Fibroblast of lung (primary cell): Measurements from ENCODE around the gene PFDN2. TPM values are rescaled to one million over a fixed set of nuclear protein-coding genes. Genes with fewer than 3 reads are reported as not detected.

ENCODE experiments used
- DNase-seq, 2 donors: peaks; one replicate each; pipeline versions ENCODE4 v3.0.0 to v3.0.0-alpha.2; 2010; ENCODE audit warnings: low read depth in 2 of 2
- H2AFZ ChIP-seq: 2 replicates; pipeline ENCODE4 v1.5.1; 2012; ENCODE audit warnings: low read length, control low read depth, inconsistent platforms
- H3K27ac ChIP-seq: 2 replicates; pipeline ENCODE4 v1.5.1; 2011; ENCODE audit warnings: low read length, control low read depth; ENCODE audit not compliant: insufficient read depth
- H3K27me3 ChIP-seq: 2 replicates; pipeline ENCODE4 v1.5.1; 2011; ENCODE audit warnings: mild to moderate bottlenecking, low read length; ENCODE audit not compliant: control insufficient read depth, insufficient read depth
- H3K36me3 ChIP-seq: 2 replicates; pipeline ENCODE4 v1.5.1; 2011; ENCODE audit warnings: low read length; ENCODE audit not compliant: control insufficient read depth, insufficient read depth
- H3K4me1 ChIP-seq: 2 replicates; pipeline ENCODE4 v1.5.1; 2011; ENCODE audit warnings: low read length; ENCODE audit not compliant: control insufficient read depth, insufficient read depth; ENCODE audit errors: extremely low read depth
- H3K4me2 ChIP-seq: 2 replicates; pipeline ENCODE4 v1.5.1; 2011; ENCODE audit warnings: low read length, control low read depth; ENCODE audit not compliant: insufficient read depth; ENCODE audit errors: extremely low read depth
- H3K4me3 ChIP-seq, 4 experiments: fragments of 200-600 bp in 1 of 4; sonication (generic) in 1 of 4; replicated peaks in 1 of 4; 2 replicates each; pipeline ENCODE4 v1.5.1; 2011 to 2016; ENCODE audit warnings: low read length in 4 of 4, low read depth in 3 of 4, mild to moderate bottlenecking in 3 of 4, control low read depth in 2 of 4, inconsistent platforms in 1 of 4, mixed read lengths in 1 of 4; ENCODE audit not compliant: insufficient read depth in 1 of 4; ENCODE audit errors: control extremely low read depth in 1 of 4
- H3K79me2 ChIP-seq: 2 replicates; pipeline ENCODE4 v1.5.1; 2012; ENCODE audit warnings: mild to moderate bottlenecking, low read length, inconsistent platforms; ENCODE audit not compliant: control insufficient read depth, insufficient read depth
- H3K9ac ChIP-seq: 2 replicates; pipeline ENCODE4 v1.5.1; 2011; ENCODE audit warnings: mild to moderate bottlenecking, low read length, control low read depth; ENCODE audit not compliant: insufficient read depth
- H3K9me3 ChIP-seq: 2 replicates; pipeline ENCODE4 v1.5.1; 2012; ENCODE audit warnings: low read depth, low read length; ENCODE audit not compliant: control insufficient read depth, insufficient read depth
- H4K20me1 ChIP-seq: 2 replicates; pipeline ENCODE4 v1.5.1; 2011; ENCODE audit warnings: low read length; ENCODE audit not compliant: control insufficient read depth, insufficient read depth; ENCODE audit errors: extremely low read depth
- EZH2 ChIP-seq: IDR thresholded peaks from 2 replicates; pipeline ENCODE4 v1.5.1; 2012; ENCODE audit warnings: low read length, control low read depth, mild to moderate bottlenecking; ENCODE audit errors: missing control alignments
- polyA plus RNA-seq, 2 donors: library from polyadenylated mRNA; depleted of rRNA in 1 of 2; stranded (reverse) in 1 of 2; unstranded in 1 of 2; fragments of >200 nt; gene quantifications; 2 replicates each; pipeline ENCODE4 v1.2.1, GENCODE V29; 2011 to 2012; ENCODE audit warnings: missing spikeins in 1 of 2
- total RNA-seq: library from RNA; depleted of rRNA; stranded (reverse); fragments of >200 nt; gene quantifications from 2 replicates; pipeline ENCODE4 v1.2.1, GENCODE V29; 2014
- TF ChIP-seq, protein P1 (sequence below), 2 donors: IDR thresholded peaks in 1 of 2; conservative IDR thresholded peaks in 1 of 2; 1 replicate in 1 of 2; 2 replicates in 1 of 2; pipeline ENCODE4 v1.5.1; 2011 to 2012; ENCODE audit warnings: low read length in 2 of 2, control low read depth in 1 of 2, inconsistent platforms in 1 of 2, low read depth in 1 of 2, mild to moderate bottlenecking in 1 of 2

PFDN2 gene
- total and polyA plus RNA-seq, 2 donors (not counting 1 experiment from before 2014, with no cell fraction given): 39.6 to 145 TPM

DNA sequence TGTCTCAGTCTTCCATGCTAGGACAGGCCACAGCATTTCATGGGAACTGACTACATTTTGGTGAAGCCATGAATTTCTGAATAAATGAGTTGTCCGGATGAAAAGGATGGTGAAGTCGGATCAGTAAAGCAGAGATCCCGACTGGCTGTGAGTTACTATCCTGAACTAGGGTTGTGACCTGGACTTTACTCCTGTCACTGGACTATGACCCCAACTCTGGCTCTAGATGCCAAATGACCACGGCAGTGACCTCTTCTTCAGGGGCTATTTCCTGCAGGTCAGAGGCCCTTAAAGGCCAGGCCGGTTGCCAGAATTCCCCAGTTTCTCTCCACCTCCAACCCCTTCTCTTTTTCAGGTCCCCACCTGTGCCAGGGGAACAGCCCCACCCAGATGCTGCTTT lies 26.7 kb downstream of the PFDN2 start:
- TF ChIP-seq, protein P1, sequence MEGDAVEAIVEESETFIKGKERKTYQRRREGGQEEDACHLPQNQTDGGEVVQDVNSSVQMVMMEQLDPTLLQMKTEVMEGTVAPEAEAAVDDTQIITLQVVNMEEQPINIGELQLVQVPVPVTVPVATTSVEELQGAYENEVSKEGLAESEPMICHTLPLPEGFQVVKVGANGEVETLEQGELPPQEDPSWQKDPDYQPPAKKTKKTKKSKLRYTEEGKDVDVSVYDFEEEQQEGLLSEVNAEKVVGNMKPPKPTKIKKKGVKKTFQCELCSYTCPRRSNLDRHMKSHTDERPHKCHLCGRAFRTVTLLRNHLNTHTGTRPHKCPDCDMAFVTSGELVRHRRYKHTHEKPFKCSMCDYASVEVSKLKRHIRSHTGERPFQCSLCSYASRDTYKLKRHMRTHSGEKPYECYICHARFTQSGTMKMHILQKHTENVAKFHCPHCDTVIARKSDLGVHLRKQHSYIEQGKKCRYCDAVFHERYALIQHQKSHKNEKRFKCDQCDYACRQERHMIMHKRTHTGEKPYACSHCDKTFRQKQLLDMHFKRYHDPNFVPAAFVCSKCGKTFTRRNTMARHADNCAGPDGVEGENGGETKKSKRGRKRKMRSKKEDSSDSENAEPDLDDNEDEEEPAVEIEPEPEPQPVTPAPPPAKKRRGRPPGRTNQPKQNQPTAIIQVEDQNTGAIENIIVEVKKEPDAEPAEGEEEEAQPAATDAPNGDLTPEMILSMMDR (conservative IDR thresholded peaks at IDR 0.05 in 1 of 2, IDR thresholded peaks at IDR 0.05 in 1 of 2; ENCODE audit: low read depth in 1 of 2, low read length in 2 of 2): no peak
- TF ChIP-seq EZH2: no peak
- Histone ChIP-seq H3K4me2 (no peak overlapping the region), H3K9ac (no peak overlapping the region), H4K20me1 (no peaks in the 10 kb centered on the region), H3K79me2 (no peaks in the 10 kb centered on the region), H3K9me3 (no peaks in the 10 kb centered on the region), H3K27me3 (no peaks in the 10 kb centered on the region), H3K27ac (no peak overlapping the region), H3K36me3 (no peaks in the 10 kb centered on the region), H2AFZ (no peak overlapping the region), H3K4me1 (peaks cover 6% of the 10 kb centered on the region), H3K4me3 (no peak overlapping the region)
- no peak for DNase-seq

DNA sequence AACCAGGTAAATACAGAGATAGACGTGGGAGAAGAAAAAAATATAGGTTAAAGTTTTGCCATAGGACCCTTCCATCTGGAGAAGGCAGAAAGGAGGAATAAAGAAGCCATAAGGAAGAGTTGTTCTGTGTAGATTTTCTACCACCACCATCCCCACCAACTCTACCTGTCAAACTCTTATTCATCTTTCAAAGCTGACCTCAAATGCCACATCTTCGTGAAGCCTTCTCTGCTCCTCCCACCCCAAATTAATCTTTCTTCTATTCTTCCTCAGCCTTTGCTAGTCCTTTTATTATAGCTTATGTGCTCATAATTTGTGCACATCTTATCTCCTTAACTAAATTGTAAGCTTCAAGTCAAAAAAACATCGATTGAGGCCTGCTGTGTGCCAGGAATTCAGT lies 27.2 kb downstream of the PFDN2 start:
- Histone ChIP-seq H2AFZ (no peak overlapping the region), H3K9ac (no peak overlapping the region), H4K20me1 (no peaks in the 10 kb centered on the region), H3K4me2 (no peak overlapping the region), H3K27me3 (no peaks in the 10 kb centered on the region), H3K4me3 (no peak overlapping the region), H3K4me1 (peaks cover 6% of the 10 kb centered on the region), H3K9me3 (no peaks in the 10 kb centered on the region), H3K36me3 (no peaks in the 10 kb centered on the region), H3K79me2 (no peaks in the 10 kb centered on the region), H3K27ac (no peak overlapping the region)
- TF ChIP-seq, protein P1 (conservative IDR thresholded peaks at IDR 0.05 in 1 of 2, IDR thresholded peaks at IDR 0.05 in 1 of 2; ENCODE audit: low read depth in 1 of 2, low read length in 2 of 2): no peak
- no peak for TF ChIP-seq EZH2
- no peak for DNase-seq

DNA sequence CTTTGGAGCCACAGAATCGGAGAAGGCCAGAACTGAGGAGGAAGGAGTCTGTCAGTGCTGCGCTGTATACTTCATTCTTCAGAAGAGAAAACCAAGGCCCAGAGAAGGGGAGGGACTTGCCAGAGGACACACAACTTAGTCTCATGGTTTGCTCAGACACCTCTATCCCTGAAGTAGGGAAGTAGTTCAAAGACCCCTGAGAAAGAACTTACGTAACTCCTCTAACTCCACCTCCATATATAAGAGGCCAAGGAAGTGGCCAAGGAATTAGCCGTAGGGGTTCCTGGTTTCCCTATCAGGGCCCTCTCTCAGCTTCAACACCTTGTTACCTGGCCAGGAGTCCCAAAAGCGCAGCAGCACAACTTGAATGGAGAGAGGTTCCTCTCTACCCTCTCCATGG lies 27.9 kb downstream of the PFDN2 start:
- Histone ChIP-seq H3K36me3 (no peaks in the 10 kb centered on the region), H3K4me3 (no peak overlapping the region), H3K27me3 (no peaks in the 10 kb centered on the region), H2AFZ (no peak overlapping the region), H3K4me2 (no peak overlapping the region), H3K4me1 (peaks cover 9% of the 10 kb centered on the region), H3K9ac (no peak overlapping the region), H3K9me3 (no peaks in the 10 kb centered on the region), H4K20me1 (no peaks in the 10 kb centered on the region), H3K27ac (no peak overlapping the region), H3K79me2 (no peaks in the 10 kb centered on the region)
- no peak for DNase-seq
- TF ChIP-seq EZH2: no peak
- TF ChIP-seq, protein P1 (conservative IDR thresholded peaks at IDR 0.05 in 1 of 2, IDR thresholded peaks at IDR 0.05 in 1 of 2; ENCODE audit: low read depth in 1 of 2, low read length in 2 of 2): no peak
